Activated naive CD8-positive, alpha-beta T cell treated with anti-CD3 and anti-CD28 coated beads for 36 hours (primary cell): ENCODE results near the gene ZNF358. TPM values are rescaled to one million over a fixed set of nuclear protein-coding genes. Genes with fewer than 3 reads are reported as not detected.

Source experiments
- DNase-seq: peaks from one replicate; pipeline ENCODE4 v3.0.0; 2021
- H3K27ac Mint-ChIP-seq: one replicate; pipeline ENCODE4 v1.8.0; 2022; ENCODE audit warnings: mild to moderate bottlenecking, moderate library complexity, mixed read lengths
- H3K27me3 Mint-ChIP-seq: one replicate; pipeline ENCODE4 v1.8.0; 2022; ENCODE audit warnings: mild to moderate bottlenecking, mixed read lengths
- H3K36me3 Mint-ChIP-seq: one replicate; pipeline ENCODE4 v1.8.0; 2021; ENCODE audit warnings: mild to moderate bottlenecking, mixed read lengths
- H3K4me1 Mint-ChIP-seq: one replicate; pipeline ENCODE4 v1.8.0; 2021; ENCODE audit warnings: mixed read lengths
- H3K4me3 Mint-ChIP-seq: one replicate; pipeline ENCODE4 v1.8.0; 2022; ENCODE audit warnings: mild to moderate bottlenecking, moderate library complexity, mixed read lengths
- H3K9me3 Mint-ChIP-seq: one replicate; pipeline ENCODE4 v1.8.0; 2022; ENCODE audit warnings: mixed read lengths
- total RNA-seq, 2 experiments: library from RNA; stranded (reverse); gene quantifications; one replicate each; pipeline ENCODE4 v1.2.3, GENCODE V29; 2021

The ZNF358 gene
- total RNA-seq, 2 experiments from 2014 or later: 6.5 to 7.3 TPM

- Mint-ChIP-seq H3K27ac (no peak overlapping the region), H3K4me3 (peak overlapping the region; percentile 48), H3K36me3 (no peaks in the 10 kb centered on the region), H3K27me3 (peaks cover 66% of the 10 kb centered on the region), H3K4me1 (peaks cover 10% of the 10 kb centered on the region), H3K9me3 (no peaks in the 10 kb centered on the region)
- no peak for DNase-seq
Measured at GRCh38 chr19:7505288-7505681, 10.6 kb upstream of the ZNF358 start.

- Mint-ChIP-seq H3K27me3 (peaks cover 63% of the 10 kb centered on the region), H3K9me3 (no peaks in the 10 kb centered on the region), H3K36me3 (no peaks in the 10 kb centered on the region), H3K27ac (no peak overlapping the region), H3K4me1 (peaks cover 10% of the 10 kb centered on the region), H3K4me3 (peak overlapping the region; percentile 48)
- DNase-seq: no peak
Measured at GRCh38 chr19:7505682-7506384, 10.1 kb upstream of the ZNF358 start.

DNA sequence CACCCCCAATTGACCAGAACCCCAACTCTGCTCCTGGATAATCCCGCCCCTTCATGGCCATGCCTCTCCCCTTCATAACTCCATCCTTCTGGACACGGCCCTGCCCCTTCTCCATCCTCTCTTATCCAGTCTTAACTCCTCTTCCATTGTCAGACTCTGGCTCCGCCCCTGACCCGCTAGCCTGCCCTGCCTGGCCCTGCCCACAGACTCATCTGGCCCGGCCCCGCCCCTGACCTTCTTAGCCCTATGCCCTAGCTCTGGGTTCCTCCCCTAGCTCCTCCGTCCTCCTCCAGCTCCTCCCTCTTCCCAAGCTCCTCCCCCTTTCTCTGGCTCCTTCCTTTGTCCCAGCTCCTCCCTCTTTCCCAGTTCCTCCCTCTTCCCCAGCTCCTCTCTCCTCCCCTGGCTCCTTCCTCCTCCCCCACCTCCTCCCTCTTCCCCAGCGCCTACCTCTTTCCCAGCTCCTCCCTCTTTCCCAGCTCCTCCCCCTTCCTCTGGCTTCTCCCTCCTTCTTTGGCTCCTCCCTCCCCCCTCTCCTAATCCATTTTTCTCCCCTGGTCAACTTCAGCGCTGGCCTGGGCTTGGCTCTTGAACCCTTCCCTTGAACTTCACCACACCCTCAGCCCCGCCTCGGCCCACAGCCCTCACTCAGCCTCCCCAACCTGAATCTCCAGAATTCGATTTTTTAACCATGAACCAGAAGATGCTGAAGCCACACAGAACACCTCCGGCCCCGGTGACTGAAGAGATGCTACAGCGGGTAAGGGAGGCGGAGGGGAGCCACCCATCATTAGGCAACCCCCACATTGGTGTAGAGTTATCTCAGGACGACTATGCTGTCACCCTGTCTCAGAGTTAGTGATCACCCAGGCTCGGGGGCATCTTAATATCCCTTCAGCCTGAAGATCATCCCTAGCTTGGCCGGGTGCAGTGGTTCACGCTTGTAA, 9.2 kb upstream of the ZNF358 start:
- peak; percentile 64 for DNase-seq
- Mint-ChIP-seq H3K27me3 (peaks cover 57% of the 10 kb centered on the region), H3K27ac (no peak overlapping the region), H3K9me3 (no peaks in the 10 kb centered on the region), H3K36me3 (no peaks in the 10 kb centered on the region), H3K4me3 (no peak overlapping the region), H3K4me1 (peaks cover 10% of the 10 kb centered on the region)

- no peaks in the 10 kb centered on the region for H3K9me3 Mint-ChIP-seq
- peaks cover 10% of the 10 kb centered on the region for H3K4me1 Mint-ChIP-seq
- peaks cover 45% of the 10 kb centered on the region for H3K27me3 Mint-ChIP-seq
- DNase-seq: peak; percentile 25
- H3K36me3 Mint-ChIP-seq: no peaks in the 10 kb centered on the region
- no peak overlapping the region for H3K4me3 Mint-ChIP-seq
- no peak overlapping the region for H3K27ac Mint-ChIP-seq
Measured at GRCh38 chr19:7507884-7508283, 8.0 kb upstream of the ZNF358 start.

DNA sequence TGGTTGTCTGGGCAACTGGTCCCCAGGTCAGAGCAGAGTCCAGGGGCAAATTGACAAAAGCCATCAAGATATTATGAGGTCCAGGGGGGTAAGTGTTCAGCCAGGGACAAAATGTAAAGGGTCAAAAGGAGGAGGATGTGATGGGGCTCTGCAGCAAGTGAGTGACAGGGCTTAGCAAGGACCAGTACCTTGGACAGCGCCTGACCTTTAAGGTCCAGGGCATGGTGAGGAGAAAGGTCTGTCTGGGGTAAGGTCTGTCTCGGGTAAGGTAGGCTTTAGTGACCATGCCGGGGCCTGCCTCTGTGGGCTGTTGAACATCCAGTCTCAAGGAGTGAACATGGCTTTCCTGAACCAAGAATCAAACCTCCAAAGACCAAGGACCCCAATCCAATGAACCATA, 6.3 kb upstream of the ZNF358 start:
- no peak overlapping the region for H3K4me3 Mint-ChIP-seq
- no peak for DNase-seq
- no peak overlapping the region for H3K27ac Mint-ChIP-seq
- H3K4me1 Mint-ChIP-seq: peaks cover 10% of the 10 kb centered on the region
- H3K36me3 Mint-ChIP-seq: no peaks in the 10 kb centered on the region
- peaks cover 31% of the 10 kb centered on the region for H3K27me3 Mint-ChIP-seq
- no peaks in the 10 kb centered on the region for H3K9me3 Mint-ChIP-seq

DNA sequence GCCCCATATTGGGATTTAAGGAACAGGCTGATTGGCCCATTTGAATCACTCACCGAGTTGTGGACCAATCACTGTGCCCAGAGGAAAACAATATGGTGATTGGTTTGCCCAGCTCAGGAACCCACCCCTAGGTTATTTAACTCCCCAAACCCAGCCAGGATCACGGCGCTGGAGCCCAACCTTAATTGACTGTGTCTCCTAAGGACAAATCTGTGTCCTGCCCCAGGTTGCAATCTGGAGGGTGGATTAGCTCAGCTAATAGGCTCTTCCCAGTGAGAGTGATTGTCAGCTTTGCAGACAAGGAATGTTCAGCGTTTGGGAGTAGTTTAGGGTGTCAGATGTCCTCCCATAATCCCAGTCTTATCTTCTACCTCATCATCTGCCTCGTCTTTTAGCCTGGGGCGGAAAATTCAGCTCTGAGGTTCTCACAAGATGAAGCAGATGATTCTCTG, 3.5 kb upstream of the ZNF358 start:
- Mint-ChIP-seq H3K27me3 (peaks cover 9% of the 10 kb centered on the region), H3K4me3 (no peak overlapping the region), H3K4me1 (peaks cover 8% of the 10 kb centered on the region), H3K9me3 (no peaks in the 10 kb centered on the region), H3K27ac (no peak overlapping the region), H3K36me3 (peaks cover 1% of the 10 kb centered on the region)
- DNase-seq: no peak

GRCh38 chr19:7513809-7514642, 1.9 kb upstream of the ZNF358 start:
- no peak for DNase-seq
- no peaks in the 10 kb centered on the region for H3K9me3 Mint-ChIP-seq
- peaks cover 10% of the 10 kb centered on the region for H3K4me1 Mint-ChIP-seq
- H3K36me3 Mint-ChIP-seq: peaks cover 2% of the 10 kb centered on the region
- H3K27me3 Mint-ChIP-seq: peaks cover 9% of the 10 kb centered on the region
- peak overlapping the region; percentile 22 for H3K4me3 Mint-ChIP-seq
- no peak overlapping the region for H3K27ac Mint-ChIP-seq

DNA sequence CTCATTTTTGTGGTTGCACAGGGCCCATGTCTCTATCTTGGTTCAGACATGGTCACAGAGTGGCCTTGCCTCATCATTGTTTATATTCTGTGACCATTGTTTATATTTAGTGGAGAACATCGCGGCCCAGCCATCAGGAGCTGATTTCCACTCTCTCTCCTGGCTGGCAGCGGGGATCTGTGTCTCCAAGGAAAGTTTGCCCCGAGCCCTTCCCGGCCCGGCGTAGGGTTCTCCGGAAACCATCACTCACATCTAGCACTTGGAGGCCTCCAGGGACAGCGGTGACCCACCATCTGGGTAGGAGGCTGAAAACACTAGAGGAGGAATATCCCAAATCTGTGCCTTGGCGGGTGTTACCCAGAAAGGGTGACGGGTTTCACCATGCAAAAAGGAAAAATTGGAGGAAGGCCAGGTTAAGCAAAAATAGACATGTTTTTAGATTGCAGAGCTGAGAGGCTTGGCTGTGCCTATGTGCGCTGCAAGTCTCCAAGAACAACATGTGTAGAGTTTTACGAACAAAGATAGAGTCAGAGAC, 726 bp upstream of the ZNF358 start:
- peaks cover 4% of the 10 kb centered on the region for H3K36me3 Mint-ChIP-seq
- no peak for DNase-seq
- H3K4me1 Mint-ChIP-seq: peaks cover 10% of the 10 kb centered on the region
- peak overlapping the region; percentile 85 for H3K4me3 Mint-ChIP-seq
- peak overlapping the region; percentile 74 for H3K27ac Mint-ChIP-seq
- H3K27me3 Mint-ChIP-seq: peaks cover 3% of the 10 kb centered on the region
- no peaks in the 10 kb centered on the region for H3K9me3 Mint-ChIP-seq

DNA sequence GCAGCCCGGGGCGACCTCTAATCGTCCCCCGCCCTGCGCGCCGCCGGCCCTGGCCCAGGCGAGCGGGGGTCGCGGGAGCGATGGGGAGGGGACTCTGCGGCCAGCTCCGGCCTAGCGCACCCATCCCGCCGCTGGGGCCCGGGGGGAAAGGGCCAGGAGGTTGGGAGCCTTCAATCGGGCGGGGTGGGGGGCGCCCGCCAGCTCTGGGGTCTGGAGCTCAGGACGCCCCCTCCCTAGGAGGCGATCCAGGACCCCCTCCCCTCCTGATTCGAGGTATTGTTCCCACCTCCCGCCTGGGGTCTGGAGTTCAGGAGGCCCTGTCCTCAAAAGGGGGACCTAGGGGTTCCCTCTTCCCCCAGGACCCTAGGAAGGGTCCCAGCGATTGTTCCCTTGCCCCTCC, 430 bp downstream of the ZNF358 start:
- H3K9me3 Mint-ChIP-seq: no peaks in the 10 kb centered on the region
- H3K4me1 Mint-ChIP-seq: peaks cover 10% of the 10 kb centered on the region
- H3K27ac Mint-ChIP-seq: peak overlapping the region; percentile 68
- peak overlapping the region; percentile 69 for H3K4me3 Mint-ChIP-seq
- H3K27me3 Mint-ChIP-seq: peaks cover 3% of the 10 kb centered on the region
- no peak for DNase-seq
- H3K36me3 Mint-ChIP-seq: peaks cover 4% of the 10 kb centered on the region

DNA sequence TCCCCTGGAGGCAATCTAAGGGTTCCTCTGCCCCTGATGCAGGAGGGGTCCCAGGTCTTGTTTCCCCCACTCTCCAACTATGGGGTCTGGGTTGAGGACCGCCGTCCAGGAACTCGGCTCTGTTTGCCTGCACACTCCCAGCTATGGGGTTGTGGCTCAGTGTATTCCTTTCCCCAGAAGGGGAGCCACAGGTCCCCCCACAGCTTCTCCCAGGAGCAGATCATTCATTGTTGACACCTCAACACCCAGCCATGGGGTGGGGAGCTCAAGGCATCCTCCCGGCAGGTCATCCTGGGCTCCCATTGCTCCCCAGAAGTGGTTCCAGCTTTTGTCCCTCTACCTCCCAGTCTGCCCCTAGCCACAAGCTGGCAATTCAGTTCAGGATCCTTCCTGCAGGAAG, 975 bp downstream of the ZNF358 start:
- Mint-ChIP-seq H3K36me3 (peaks cover 4% of the 10 kb centered on the region), H3K27ac (peak overlapping the region; percentile 68)

GRCh38 chr19:7519361-7520130, 3.6 kb downstream of the ZNF358 start:
- peaks cover 4% of the 10 kb centered on the region for H3K36me3 Mint-ChIP-seq
- H3K4me3 Mint-ChIP-seq: no peak overlapping the region
- no peak overlapping the region for H3K27ac Mint-ChIP-seq
- DNase-seq: no peak
- H3K27me3 Mint-ChIP-seq: peaks cover 3% of the 10 kb centered on the region
- H3K4me1 Mint-ChIP-seq: peaks cover 15% of the 10 kb centered on the region
- no peaks in the 10 kb centered on the region for H3K9me3 Mint-ChIP-seq

More for the DNA sequence above, 975 bp downstream of the ZNF358 start:
- no peak for DNase-seq
- Mint-ChIP-seq H3K27me3 (peaks cover 3% of the 10 kb centered on the region), H3K4me1 (peaks cover 11% of the 10 kb centered on the region), H3K9me3 (no peaks in the 10 kb centered on the region), H3K4me3 (peak overlapping the region; percentile 69)

DNA sequence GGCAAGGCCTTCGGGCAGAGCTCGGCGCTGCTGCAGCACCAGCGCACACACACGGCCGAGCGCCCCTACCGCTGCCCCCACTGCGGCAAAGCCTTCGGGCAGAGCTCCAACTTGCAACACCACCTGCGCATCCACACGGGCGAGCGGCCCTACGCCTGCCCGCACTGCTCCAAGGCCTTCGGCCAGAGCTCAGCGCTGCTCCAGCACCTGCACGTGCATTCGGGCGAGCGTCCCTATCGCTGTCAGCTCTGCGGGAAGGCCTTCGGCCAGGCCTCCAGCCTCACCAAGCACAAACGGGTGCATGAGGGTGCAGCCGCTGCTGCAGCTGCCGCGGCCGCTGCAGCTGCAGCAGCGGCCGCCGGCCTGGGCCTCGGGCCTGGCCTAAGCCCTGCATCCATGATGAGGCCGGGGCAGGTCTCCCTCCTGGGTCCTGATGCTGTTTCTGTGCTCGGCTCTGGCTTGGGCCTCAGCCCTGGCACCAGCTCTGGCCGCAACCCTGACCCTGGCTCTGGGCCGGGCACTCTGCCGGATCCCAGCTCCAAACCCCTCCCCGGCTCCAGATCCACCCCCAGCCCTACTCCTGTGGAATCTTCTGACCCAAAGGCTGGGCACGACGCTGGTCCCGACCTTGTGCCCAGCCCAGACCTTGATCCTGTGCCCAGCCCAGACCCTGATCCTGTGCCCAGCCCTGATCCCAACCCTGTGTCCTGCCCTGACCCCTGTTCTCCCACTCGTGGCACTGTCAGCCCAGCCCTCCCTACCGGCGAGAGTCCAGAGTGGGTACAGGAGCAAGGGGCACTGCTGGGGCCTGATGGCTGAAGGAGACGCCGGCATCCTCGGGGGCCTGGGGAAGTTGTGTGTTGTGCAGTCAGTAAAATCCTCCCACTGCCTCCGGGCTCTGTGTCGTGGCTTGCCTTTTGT, 4.5 kb downstream of the ZNF358 start:
- H3K27ac Mint-ChIP-seq: no peak overlapping the region
- H3K9me3 Mint-ChIP-seq: no peaks in the 10 kb centered on the region
- H3K27me3 Mint-ChIP-seq: peaks cover 3% of the 10 kb centered on the region
- DNase-seq: no peak
- no peak overlapping the region for H3K4me3 Mint-ChIP-seq
- peaks cover 14% of the 10 kb centered on the region for H3K4me1 Mint-ChIP-seq
- H3K36me3 Mint-ChIP-seq: peaks cover 4% of the 10 kb centered on the region

DNA sequence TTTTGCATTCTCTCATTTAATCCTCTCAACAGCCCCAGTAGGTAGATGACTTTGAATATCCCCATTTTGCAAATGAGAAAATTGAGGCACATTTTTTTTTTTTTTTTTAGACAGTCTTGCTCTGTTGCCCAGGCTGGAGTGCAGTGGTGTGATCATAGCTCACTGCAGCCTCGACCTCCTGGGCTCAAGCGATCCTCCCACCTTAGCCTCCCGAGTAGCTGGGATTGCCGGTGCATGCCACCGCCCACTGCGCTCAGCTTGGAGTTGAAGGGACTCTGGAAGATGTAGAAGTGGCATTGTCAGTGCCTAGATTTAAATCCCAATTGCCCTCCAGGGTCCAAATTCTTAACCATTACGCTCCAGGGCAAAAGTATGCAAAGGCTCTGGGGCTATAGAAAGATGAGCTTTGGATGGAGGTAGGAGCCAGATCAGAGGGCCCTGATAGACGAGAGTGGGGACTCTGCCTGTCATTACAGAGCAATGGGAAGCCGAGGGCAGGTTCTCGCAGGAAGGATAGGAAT, 5.7 kb downstream of the ZNF358 start:
- H3K36me3 Mint-ChIP-seq: peaks cover 8% of the 10 kb centered on the region
- DNase-seq: no peak
- H3K4me3 Mint-ChIP-seq: peak overlapping the region; percentile 69
- peak overlapping the region; percentile 22 for H3K27ac Mint-ChIP-seq
- H3K27me3 Mint-ChIP-seq: no peaks in the 10 kb centered on the region
- H3K9me3 Mint-ChIP-seq: no peaks in the 10 kb centered on the region
- H3K4me1 Mint-ChIP-seq: peaks cover 11% of the 10 kb centered on the region
